Common myeloid progenitor, CD34-positive (primary cell): ENCODE results near the gene NRBF2.

Experiments
- CTCF ChIA-PET: fragments of 350-600 bp; sonication (Branson Sonifier 250); formaldehyde crosslinking; loops from one replicate; lab custom pipeline; 2021; ENCODE audit warnings: antibody characterized with exemption; lab: Charles Lee
- POLR2A ChIA-PET: fragments of 350-600 bp; sonication (Branson Sonifier 250); formaldehyde crosslinking; loops from one replicate; lab custom pipeline; 2021; ENCODE audit warnings: antibody characterized with exemption; lab: Charles Lee
- DNase-seq, 3 donors: peaks; one replicate each; pipeline versions ENCODE4 v3.0.0 to v3.0.0-alpha.2; 2013
- H3K27ac ChIP-seq, 2 experiments: 1 replicate in 1 of 2; 2 replicates in 1 of 2; pipeline ENCODE4 v1.7.0; 2013; ENCODE audit warnings: inconsistent platforms in 2 of 2, low read length in 2 of 2, mild to moderate bottlenecking in 2 of 2, low read depth in 1 of 2, moderate library complexity in 1 of 2; ENCODE audit not compliant: severe bottlenecking in 2 of 2, insufficient read depth in 1 of 2, poor library complexity in 1 of 2
- H3K27me3 ChIP-seq, 5 experiments: replicated peaks in 2 of 5; 1 replicate in 3 of 5; 2 replicates in 2 of 5; pipeline versions ENCODE4 v1.6.1 to v1.7.0; 2013; ENCODE audit warnings: low read length in 4 of 5, mild to moderate bottlenecking in 2 of 5, moderate library complexity in 2 of 5, inconsistent platforms in 1 of 5; ENCODE audit not compliant: insufficient read depth in 5 of 5, control insufficient read depth in 4 of 5
- H3K36me3 ChIP-seq, 4 experiments: 1 replicate in 2 of 4; 2 replicates in 2 of 4; pipeline versions ENCODE4 v1.6.1 to v1.7.0; 2013; ENCODE audit warnings: low read length in 3 of 4, control low read depth in 1 of 4, mild to moderate bottlenecking in 1 of 4; ENCODE audit not compliant: control insufficient read depth in 4 of 4, insufficient read depth in 4 of 4
- H3K4me1 ChIP-seq, 4 experiments: 1 replicate in 3 of 4; 2 replicates in 1 of 4; pipeline versions ENCODE4 v1.6.1 to v1.7.1; 2013; ENCODE audit warnings: low read length in 3 of 4, mild to moderate bottlenecking in 3 of 4, control low read depth in 1 of 4, inconsistent platforms in 1 of 4, moderate library complexity in 1 of 4; ENCODE audit not compliant: control insufficient read depth in 4 of 4, insufficient read depth in 4 of 4; ENCODE audit errors: control extremely low read depth in 1 of 4
- H3K4me3 ChIP-seq, 7 experiments: 1 replicate in 4 of 7; 2 replicates in 3 of 7; pipeline versions ENCODE4 v1.5.1 to v1.7.0; 2013; ENCODE audit warnings: mild to moderate bottlenecking in 7 of 7, low read length in 6 of 7, moderate library complexity in 6 of 7, inconsistent platforms in 2 of 7, low read depth in 2 of 7, control low read depth in 1 of 7; ENCODE audit not compliant: insufficient read depth in 4 of 7, control insufficient read depth in 1 of 7; ENCODE audit errors: extremely low read depth in 1 of 7
- H3K9me3 ChIP-seq, 5 experiments: 1 replicate in 4 of 5; 2 replicates in 1 of 5; pipeline versions ENCODE4 v1.6.1 to v1.7.1; 2013; ENCODE audit warnings: low read length in 4 of 5, mild to moderate bottlenecking in 2 of 5, inconsistent platforms in 1 of 5, low read depth in 1 of 5, moderate library complexity in 1 of 5; ENCODE audit not compliant: control insufficient read depth in 4 of 5, insufficient read depth in 2 of 5; ENCODE audit errors: control extremely low read depth in 1 of 5
- WGBS: methylation state at CpG from one replicate; pipeline ENCODE4 v1.1.5; 2013; ENCODE audit not compliant: insufficient coverage; 5-methylcytosine and 5-hydroxymethylcytosine counted together

NRBF2 gene

GRCh38 chr10:63133821-63134557 lies 861 bp downstream of the NRBF2 start:
- H3K4me3 ChIP-seq = peak overlapping the region; percentile 67 to 94 (median 89)
- no peaks in the 10 kb centered on the region for H3K36me3 ChIP-seq
- H3K27me3 ChIP-seq = peaks cover 0 to 4% (median 0%) of the 10 kb centered on the region in 5 experiments
- ChIA-PET CTCF (interaction anchor here (0.9 to 5.3 kb wide), 5 partner anchors 12 to 586 kb away, joined by 3 to 28 read pairs (median 4); no protein-coding TSS in a partner anchor), POLR2A (no interaction called here)
- peaks cover 5 to 17% (median 10%) of the 10 kb centered on the region in 4 experiments for H3K4me1 ChIP-seq
- peaks cover 0 to 3% (median 0%) of the 10 kb centered on the region in 5 experiments for H3K9me3 ChIP-seq
- H3K27ac ChIP-seq = peak overlapping the region; percentile 87 to 95
- WGBS = 30% methylated on average over 5 of the region's 9 CpGs
- peak in 1 of 3 donors; percentile 76 for DNase-seq

DNA sequence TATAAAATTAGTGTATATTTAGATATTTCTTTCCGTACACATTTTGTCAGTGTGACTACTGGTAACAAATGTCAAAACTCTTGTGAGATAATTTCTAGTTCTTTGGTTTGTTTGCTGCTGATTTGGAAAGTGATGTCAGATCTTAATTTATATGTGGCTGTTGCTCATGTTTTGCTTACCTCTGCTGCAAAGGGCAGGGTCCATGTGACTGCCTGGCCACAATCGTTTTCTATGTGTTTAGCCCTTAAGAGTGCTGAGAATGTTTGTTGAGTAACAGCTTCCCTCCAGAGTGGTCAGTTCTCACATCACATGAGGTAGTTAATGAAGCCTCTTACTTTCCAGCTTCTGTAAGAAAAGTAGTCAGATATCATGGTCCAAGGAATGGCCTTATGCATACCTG lies 4.2 kb downstream of the NRBF2 start:
- WGBS = 83% methylated on average over 1 of the region's 2 CpGs
- Histone ChIP-seq H3K4me1 (peaks cover 5 to 17% (median 10%) of the 10 kb centered on the region in 4 experiments), H3K36me3 (peaks cover 3 to 10% (median 5%) of the 10 kb centered on the region in 4 experiments), H3K27me3 (no peaks in the 10 kb centered on the region), H3K27ac (no peak overlapping the region), H3K9me3 (peaks cover 0 to 3% (median 0%) of the 10 kb centered on the region in 5 experiments), H3K4me3 (no peak overlapping the region)
- DNase-seq = no peak
- CTCF ChIA-PET = interaction anchor here (1.0 to 5.3 kb wide), 3 partner anchors 20 to 30 kb away, joined by 4 to 28 read pairs (median 4); no protein-coding TSS in a partner anchor
- POLR2A ChIA-PET = interaction anchor here (1.2 kb wide), 1 partner anchor 9 kb away, joined by 4 read pairs; no protein-coding TSS in a partner anchor

- Histone ChIP-seq H3K27ac (no peak overlapping the region), H3K4me1 (peaks cover 0 to 2% (median 0%) of the 10 kb centered on the region in 4 experiments), H3K9me3 (no peaks in the 10 kb centered on the region), H3K4me3 (no peak overlapping the region), H3K36me3 (peaks cover 3 to 10% (median 5%) of the 10 kb centered on the region in 4 experiments), H3K27me3 (no peaks in the 10 kb centered on the region)
- no CpG with 5 or more reads among the region's 3 CpGs for WGBS
- POLR2A ChIA-PET = no interaction called here
- no peak for DNase-seq
- CTCF ChIA-PET = interaction anchor here (0.6 to 1.8 kb wide), 5 partner anchors 17 to 529 kb away, joined by 3 to 7 read pairs (median 5); no protein-coding TSS in a partner anchor
These were observed 6.9 kb downstream of the NRBF2 start for GRCh38 chr10:63140077-63140476.

DNA sequence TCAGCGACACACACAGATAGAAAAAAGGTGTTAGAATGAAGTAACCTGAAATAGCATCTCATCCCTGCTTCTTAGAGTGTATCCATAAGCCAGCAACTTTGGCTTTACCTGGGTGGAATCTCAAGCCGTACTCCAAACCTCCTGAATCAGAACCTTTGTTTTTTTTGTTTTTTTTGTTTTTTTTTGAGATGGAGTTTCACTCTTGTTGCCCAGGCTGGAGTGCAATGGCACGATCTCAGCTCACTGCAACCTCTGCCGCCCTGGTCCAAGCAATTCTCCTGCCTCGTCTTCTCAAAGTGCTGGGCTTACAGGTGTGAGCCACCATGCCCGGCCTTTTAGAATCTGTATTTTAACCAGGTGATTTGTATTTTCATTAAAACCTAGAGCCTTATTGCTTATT lies 9.0 kb downstream of the NRBF2 start:
- H3K27ac ChIP-seq = no peak overlapping the region
- H3K9me3 ChIP-seq = no peaks in the 10 kb centered on the region
- 100% methylated on average over 5 of the region's 6 CpGs for WGBS
- no peak overlapping the region for H3K4me3 ChIP-seq
- DNase-seq = no peak
- peaks cover 3 to 17% (median 5%) of the 10 kb centered on the region in 4 experiments for H3K36me3 ChIP-seq
- no peaks in the 10 kb centered on the region for H3K4me1 ChIP-seq
- ChIA-PET CTCF (interaction anchor here (1.1 to 1.8 kb wide), 5 partner anchors 15 to 579 kb away, joined by 3 to 6 read pairs (median 4); no protein-coding TSS in a partner anchor), POLR2A (no interaction called here)
- no peaks in the 10 kb centered on the region for H3K27me3 ChIP-seq

GRCh38 chr10:63143987-63144386 lies 10.9 kb downstream of the NRBF2 start:
- Histone ChIP-seq H3K9me3 (no peaks in the 10 kb centered on the region), H3K36me3 (peaks cover 3 to 28% (median 5%) of the 10 kb centered on the region in 4 experiments), H3K27me3 (no peaks in the 10 kb centered on the region), H3K4me3 (no peak overlapping the region), H3K4me1 (no peaks in the 10 kb centered on the region), H3K27ac (no peak overlapping the region)
- WGBS = 100% methylated on average over 1 of the region's 5 CpGs
- ChIA-PET CTCF (interaction anchor here (1.5 to 2.9 kb wide), 3 partner anchors 23 to 577 kb away, joined by 3 to 8 read pairs (median 5); no protein-coding TSS in a partner anchor), POLR2A (no interaction called here)
- DNase-seq = no peak

- DNase-seq = no peak
- no peak overlapping the region for H3K27ac ChIP-seq
- ChIA-PET POLR2A (interaction anchor here (1.6 kb wide), 1 partner anchor 9 kb away, joined by 4 read pairs; no protein-coding TSS in a partner anchor), CTCF (interaction anchor here (1.0 to 2.9 kb wide), 6 partner anchors 9 to 21 kb away, joined by 3 to 17 read pairs (median 7); no protein-coding TSS in a partner anchor)
- no peak overlapping the region for H3K4me3 ChIP-seq
- no peaks in the 10 kb centered on the region for H3K27me3 ChIP-seq
- no peaks in the 10 kb centered on the region for H3K9me3 ChIP-seq
- H3K36me3 ChIP-seq = peaks cover 0 to 28% (median 3%) of the 10 kb centered on the region in 4 experiments
- no peaks in the 10 kb centered on the region for H3K4me1 ChIP-seq
These were observed 12.7 kb downstream of the NRBF2 start for GRCh38 chr10:63145782-63146181.
